Fibroblast of skin of right biceps (primary cell): ENCODE measurements around the gene PRDM11.

Experiments used
- DNase-seq: peaks from one replicate; pipeline ENCODE4 v3.0.0-alpha.2; 2013

PRDM11 gene

DNA sequence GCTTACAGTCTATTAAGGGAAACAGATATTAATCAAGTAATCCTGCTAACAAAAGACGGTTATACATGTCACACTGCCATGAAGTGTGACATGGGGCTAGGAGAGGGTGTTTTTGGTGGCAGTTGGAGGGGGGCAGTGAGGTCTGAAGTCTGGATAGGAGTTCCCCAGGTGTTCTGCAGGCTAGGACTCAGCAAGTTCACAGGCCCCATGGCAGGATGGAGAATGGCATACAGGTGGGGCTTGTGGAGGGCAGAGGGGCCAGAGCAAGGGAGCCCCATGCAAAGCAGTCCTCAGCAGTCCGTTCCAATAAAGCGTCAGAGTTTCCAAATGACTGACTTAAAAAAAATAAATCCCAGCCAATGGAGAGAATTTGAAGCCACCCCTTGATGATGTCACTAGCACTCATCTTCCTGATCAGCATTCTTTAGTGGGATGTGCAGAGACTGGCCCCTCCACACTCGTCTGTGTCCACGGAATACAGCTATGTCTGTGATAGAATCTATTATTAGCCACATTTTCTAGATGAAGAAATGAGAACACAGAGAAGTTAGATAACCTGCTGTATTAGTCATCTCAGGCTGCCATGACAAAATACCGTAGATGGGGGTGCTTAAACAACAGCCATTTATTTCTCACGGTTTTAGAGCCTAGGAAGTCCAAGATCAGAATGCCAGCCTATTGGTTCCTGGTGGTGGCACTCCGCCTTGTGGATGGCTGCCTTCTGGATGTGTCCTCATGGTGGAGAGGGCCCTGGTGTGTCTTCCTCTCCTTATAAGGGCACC lies 32.6 kb downstream of the PRDM11 start:
- DNase-seq, result peak; percentile 76

- DNase-seq, result no peak
Measured at GRCh38 chr11:45179686-45180178, 33.3 kb downstream of the PRDM11 start.

DNA sequence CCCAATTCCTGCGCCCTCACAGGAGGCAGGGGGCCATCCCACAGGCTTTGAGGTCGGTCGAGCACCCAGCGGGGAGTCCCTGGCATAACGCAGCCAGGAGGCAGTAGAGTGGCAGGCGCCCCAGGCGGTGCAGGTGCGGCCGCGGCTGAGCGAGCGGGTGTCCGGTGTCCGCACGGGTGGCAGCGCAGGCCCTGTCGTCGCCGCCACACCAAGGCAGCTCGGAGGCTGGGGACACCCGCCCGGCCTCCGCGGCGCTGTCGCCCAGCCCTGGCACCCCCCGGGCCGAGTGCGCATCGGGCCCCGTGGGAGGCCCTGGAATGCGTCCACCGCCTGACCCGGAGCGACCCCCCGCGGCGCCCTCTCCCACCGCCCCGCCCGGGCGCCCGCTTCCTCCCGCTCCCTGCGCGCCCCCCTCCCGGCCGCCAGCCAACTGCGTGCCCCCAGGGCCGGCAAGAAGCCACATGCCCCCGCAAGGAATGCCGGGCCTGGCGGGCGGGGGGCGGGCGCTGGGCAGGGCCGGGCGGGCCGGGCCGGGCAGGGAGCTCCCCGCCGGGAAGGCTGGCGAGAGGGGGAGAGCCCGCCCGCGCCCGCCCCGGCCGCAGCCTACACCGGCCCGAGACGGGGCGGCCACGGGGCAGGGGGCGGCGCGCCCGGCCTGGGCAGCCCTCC lies 33.9 kb downstream of the PRDM11 start:
- DNase-seq, result peak; percentile 50

DNA sequence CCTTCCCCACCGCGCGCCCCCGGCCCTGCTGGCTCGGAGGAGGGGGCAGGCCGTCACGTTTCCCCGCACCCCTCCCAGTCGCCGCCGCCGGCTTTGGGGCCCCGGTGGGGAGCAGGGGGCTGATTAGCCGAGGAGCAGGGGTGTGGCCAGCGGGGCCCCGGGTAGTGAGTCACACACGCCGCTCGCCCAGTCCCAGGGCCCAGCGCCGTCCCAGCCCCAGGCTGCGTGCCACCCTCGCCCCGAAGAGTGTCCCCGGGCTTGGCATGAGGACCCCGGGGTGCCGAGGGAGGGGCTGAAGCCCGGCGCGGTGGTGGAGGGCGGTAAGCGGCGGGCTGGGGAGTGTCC lies 34.4 kb downstream of the PRDM11 start:
- DNase-seq, result peak; percentile 68

- no peak for DNase-seq
Measured at GRCh38 chr11:45181193-45181888, 34.9 kb downstream of the PRDM11 start.

- no peak for DNase-seq
Measured at GRCh38 chr11:45181889-45182550, 35.6 kb downstream of the PRDM11 start.

- DNase-seq, result peak; percentile 21
Measured at GRCh38 chr11:45182902-45183301, 36.5 kb downstream of the PRDM11 start.

DNA sequence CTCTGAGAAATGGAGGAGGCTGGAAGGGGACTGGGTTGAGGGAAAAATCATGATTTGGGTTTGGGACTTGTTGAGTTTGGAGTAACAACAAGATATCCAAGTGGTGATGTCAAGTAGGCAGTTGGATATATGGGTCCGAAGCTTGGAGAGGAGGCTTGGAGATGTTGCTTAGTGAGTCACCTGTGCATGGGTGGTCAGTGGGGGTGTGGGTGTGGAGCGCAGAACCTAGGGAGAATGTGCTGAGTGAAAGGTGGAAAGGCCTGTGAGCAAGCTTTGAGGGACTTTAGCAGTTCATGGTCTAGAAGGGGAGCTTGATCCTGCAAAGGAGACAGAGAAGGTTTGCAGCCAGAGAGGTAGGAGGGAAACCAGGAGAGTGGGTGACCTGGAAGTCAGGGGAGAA lies 38.2 kb downstream of the PRDM11 start:
- DNase-seq, result no peak

DNA sequence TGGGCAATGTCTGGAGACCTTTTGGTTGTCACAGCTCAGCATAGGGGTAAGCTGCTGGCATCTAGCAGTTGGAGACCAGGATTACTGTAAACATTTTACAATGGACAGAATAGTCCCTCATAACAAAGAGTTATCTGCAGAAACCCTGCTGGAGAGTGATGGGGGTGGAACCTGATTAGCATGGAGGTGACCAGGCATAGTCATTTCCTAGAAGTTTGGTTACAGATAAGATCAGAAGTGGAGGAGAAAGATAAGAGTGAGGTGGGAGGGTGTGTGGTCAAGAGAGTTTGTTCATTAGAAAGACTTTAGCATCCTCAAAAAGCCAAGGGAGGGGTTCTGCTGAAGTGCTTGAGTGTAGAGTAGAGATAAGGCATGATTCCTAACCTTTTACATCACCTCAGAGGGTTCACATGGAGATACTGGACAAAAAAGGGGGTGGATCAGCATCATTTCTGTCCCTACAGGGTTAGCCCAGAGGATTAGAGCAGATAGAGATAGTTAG lies 38.8 kb downstream of the PRDM11 start:
- no peak for DNase-seq

GRCh38 chr11:45187375-45187774 lies 40.9 kb downstream of the PRDM11 start:
- no peak for DNase-seq

GRCh38 chr11:45188127-45188526 lies 41.7 kb downstream of the PRDM11 start:
- DNase-seq, result no peak

DNA sequence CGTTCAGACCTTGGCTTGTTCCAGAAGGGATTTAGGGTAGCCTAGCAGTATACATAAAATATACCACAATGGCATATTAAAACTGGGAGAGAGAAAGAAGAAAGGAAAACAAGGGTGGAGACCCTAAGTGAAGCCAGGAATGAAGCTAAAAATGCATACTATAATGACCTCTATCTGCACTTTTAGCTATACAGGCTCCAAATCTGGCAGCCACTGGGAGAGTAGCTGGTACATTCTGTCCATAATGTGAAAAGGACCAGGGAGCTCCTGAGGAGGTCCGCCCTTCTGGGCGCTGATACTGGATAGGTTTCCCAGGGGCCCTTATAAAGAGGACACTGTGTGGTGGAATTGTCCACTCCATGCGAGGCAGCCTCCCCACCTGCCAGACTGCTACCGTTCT lies 42.8 kb downstream of the PRDM11 start:
- no peak for DNase-seq

DNA sequence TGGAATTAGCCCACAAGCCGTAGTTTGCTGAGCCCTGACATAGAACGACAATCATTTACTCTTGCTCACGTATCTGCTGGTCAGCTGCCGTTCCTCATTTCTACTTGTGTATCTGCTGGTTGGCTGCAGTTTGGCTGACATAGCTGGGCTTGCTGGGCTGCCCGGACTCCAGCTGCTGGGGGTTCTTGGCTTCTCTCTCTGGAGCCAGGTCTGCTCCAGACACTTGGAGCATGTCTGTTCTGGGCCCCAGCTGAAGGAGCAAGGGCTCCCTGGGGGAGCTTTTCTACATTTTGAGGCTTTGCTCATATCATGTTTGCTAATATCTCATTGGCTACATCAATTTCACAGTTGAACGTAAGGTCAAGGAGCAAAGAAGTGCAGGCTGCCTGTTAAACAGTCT lies 47.3 kb downstream of the PRDM11 start:
- no peak for DNase-seq

GRCh38 chr11:45204761-45205160 lies 58.3 kb downstream of the PRDM11 start:
- no peak for DNase-seq

GRCh38 chr11:45205978-45206377 lies 59.5 kb downstream of the PRDM11 start:
- DNase-seq, result no peak

DNA sequence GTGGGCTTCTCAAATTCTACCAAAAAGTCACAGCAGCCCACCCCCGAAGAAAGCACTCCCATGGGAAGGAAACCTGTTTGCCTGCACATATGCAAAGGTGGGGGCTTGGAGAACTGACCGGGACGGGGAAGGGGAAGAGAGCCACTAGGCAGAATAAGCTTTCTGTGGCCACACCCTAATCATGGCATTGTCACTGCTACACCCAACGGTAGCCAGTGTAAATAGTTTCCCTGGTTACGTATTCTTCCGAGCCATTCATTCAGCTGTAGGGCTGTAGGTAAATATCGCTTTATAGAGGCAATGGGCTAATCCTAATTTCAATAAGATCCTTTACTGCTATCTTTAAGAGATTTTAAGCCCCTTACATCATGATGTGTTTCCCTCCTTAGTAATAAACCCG lies 61.7 kb downstream of the PRDM11 start:
- DNase-seq, result no peak

GRCh38 chr11:45209000-45209879 lies 62.8 kb downstream of the PRDM11 start:
- DNase-seq, result no peak

- peak; percentile 56 for DNase-seq
Measured at GRCh38 chr11:45209891-45210699, 63.7 kb downstream of the PRDM11 start.

DNA sequence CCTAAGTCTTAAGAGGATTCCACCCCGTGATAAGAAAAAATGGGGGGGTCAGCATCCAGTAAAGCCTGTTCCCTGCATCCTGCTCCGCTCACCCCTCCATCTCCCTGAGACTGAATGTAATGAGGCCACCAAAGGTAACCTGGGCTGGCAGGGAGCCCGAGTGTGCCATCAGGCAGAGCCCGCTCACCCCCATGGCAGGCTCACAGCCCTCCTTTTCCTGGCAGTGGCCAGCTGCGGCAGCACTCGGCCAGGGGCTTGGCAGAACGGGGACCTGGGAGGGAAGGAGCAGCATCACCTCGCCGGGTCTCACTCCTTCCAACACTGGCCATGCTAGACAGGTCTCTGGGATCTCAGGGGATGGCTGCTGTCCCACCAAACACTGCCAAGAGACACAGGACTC lies 64.4 kb downstream of the PRDM11 start:
- no peak for DNase-seq

- DNase-seq, result no peak
Measured at GRCh38 chr11:45211732-45212131, 65.3 kb downstream of the PRDM11 start.
